GM12864 (cell line): ENCODE results near the gene FXYD2.
"Not testable (repeated sequence)": the region's sequence is repeated elsewhere in the genome, so short reads cannot be mapped to it uniquely, and the experiment has no call there.

ENCODE experiments used
- DNase-seq: peaks from one replicate; pipeline ENCODE4 v3.0.0-alpha.2; 2011; ENCODE audit warnings: low read depth
- H3K4me3 ChIP-seq: 2 replicates; pipeline ENCODE4 v1.5.1; 2011; ENCODE audit warnings: mild to moderate bottlenecking, low read depth, low read length, control low read depth
- TF ChIP-seq, protein P1 (sequence below): IDR thresholded peaks from 2 replicates; pipeline ENCODE4 v1.5.1; 2011; ENCODE audit warnings: low read depth, mild to moderate bottlenecking, moderate library complexity, low read length, control low read depth, inconsistent platforms; ENCODE audit errors: missing control alignments

FXYD2 gene

DNA sequence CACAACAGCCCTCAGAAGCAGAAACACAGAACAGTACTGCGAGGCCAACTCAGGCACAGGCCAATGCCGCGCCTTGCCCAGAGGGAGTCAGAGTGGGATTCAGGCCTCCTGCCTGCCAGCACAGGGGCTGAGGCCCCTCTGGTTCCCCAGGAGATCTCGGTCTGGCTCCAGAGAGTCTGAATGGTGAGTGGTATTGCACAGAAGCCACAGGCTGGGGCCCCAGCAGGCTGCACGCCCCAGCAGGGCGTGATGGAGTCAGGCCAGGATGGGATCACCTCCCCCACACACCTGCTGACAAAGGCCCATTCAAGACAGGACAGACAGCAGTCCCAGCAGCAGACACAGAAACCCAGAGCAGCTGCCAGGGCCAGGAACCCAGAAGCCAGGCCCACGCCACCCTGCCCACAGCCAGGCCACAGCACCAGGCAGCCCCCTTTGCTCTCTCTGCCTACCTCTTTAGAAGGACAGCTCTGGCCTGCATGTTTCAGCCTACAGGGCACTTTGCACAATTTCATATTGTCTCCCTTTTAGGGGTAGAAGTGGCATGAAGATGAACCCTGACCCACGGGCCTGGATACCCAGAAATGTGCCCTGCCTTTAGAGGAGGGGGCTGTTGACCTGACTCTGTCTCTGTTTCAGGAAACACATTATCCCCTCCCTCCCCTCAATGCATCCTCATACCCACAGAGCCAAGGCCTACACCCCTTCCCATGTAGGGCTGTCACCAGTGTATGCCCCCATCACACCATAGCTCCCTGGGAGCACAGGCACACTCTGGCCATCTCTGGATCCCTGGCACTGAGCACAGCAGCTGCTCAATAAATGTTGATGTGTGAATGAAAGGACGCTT is 45.8 kb upstream of the FXYD2 start:
- TF ChIP-seq, protein P1, sequence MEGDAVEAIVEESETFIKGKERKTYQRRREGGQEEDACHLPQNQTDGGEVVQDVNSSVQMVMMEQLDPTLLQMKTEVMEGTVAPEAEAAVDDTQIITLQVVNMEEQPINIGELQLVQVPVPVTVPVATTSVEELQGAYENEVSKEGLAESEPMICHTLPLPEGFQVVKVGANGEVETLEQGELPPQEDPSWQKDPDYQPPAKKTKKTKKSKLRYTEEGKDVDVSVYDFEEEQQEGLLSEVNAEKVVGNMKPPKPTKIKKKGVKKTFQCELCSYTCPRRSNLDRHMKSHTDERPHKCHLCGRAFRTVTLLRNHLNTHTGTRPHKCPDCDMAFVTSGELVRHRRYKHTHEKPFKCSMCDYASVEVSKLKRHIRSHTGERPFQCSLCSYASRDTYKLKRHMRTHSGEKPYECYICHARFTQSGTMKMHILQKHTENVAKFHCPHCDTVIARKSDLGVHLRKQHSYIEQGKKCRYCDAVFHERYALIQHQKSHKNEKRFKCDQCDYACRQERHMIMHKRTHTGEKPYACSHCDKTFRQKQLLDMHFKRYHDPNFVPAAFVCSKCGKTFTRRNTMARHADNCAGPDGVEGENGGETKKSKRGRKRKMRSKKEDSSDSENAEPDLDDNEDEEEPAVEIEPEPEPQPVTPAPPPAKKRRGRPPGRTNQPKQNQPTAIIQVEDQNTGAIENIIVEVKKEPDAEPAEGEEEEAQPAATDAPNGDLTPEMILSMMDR, result no peak
- no peak for DNase-seq
- no peak overlapping the region for H3K4me3 ChIP-seq

DNA sequence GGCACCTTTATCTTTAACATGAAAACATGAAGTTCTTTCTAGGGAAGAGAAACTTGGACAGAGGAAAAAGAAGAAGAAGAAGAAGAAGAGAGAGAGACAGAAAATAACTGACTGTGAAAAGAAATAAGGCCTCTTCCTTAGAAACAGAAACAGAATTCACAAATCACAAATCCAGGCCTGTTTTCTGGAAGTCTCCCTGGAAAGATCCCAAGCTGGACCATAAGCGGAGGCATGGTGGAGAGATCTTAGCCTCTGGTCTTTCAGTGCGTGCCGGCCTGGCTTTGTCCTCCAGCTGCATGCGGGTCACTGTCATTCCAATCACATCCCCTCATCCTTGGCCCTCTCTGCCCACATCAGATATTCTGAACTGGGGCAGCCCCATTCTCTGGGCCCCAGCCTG is 45.1 kb upstream of the FXYD2 start:
- TF ChIP-seq, protein P1, result no peak
- H3K4me3 ChIP-seq, result no peak overlapping the region
- DNase-seq, result no peak

DNA sequence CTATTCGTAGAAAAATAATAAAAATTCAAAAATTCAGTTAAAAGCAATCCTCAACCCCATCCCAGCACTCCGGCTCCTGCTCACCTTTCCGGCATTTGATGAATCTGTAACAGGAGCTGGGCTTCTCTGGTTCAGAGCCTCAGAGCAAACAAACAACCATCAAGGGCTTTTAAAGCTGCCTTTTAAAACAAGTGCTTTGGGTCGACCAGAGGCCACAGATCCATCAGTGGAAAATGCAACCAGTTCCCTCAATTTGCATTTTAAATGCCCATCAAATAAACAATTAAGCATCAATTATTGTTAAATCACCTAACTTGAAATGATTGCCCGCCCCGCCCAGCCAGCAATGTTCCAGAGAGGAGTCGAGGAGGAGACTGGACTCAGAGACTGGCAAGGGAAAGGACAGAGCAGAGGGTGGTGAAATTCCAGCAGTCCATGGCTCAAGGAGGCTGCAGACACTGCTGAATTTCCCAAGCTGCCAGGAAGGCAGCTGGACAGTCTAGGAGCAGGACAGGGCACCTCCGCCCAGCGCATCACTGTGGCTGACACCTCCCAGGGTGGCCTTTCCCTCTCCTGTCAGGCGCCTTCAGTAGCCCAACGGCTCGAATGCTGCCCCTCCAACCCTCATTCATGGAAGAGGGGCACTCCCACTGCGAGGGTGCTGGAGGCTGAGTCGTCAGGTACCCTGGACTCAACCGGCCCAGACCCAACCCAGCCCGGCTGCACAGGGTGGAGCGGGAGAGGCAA is 44.4 kb upstream of the FXYD2 start:
- no peak overlapping the region for H3K4me3 ChIP-seq
- TF ChIP-seq, protein P1, result no peak
- DNase-seq, result no peak

DNA sequence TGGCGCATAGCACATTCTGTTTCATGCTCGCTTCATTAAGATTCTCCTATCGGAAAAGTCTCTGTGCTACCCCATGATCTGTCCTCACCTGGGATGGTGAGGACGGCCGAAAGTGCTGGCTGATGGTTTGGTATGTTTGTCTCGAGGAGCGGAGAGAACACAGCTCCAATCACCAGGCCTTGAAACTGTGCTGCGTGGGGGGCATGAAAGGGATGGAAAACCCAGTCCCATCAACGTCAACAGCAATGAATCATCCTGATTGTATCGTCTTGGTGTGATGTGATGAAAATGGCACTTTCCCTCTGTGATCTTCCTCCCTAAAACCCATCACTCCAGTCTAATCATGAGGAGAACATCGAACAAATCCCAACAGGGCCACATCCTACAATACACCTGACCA is 43.5 kb upstream of the FXYD2 start:
- no peak overlapping the region for H3K4me3 ChIP-seq
- DNase-seq, result no peak
- TF ChIP-seq, protein P1, result no peak

DNA sequence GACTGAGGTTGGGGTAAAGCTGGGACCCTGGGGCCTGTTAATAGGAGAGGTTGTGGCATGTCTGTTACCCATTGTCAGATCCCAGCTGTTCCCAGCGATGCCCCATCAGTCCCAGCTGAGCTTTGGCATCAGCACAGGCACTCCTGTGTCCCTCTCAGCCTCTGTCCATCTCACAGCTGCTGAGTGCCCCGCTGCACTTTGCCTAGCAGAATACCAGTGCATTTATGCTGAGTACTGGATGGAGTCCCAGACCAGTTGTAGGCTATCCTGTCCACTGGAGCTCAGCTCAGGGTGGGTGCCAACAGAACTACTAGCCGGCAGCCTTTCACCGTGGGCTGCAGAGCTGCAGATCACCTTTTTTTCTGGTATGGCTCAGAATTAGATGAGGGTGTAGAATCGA is 42.0 kb upstream of the FXYD2 start:
- TF ChIP-seq, protein P1, result no peak
- no peak for DNase-seq
- H3K4me3 ChIP-seq, result no peak overlapping the region

DNA sequence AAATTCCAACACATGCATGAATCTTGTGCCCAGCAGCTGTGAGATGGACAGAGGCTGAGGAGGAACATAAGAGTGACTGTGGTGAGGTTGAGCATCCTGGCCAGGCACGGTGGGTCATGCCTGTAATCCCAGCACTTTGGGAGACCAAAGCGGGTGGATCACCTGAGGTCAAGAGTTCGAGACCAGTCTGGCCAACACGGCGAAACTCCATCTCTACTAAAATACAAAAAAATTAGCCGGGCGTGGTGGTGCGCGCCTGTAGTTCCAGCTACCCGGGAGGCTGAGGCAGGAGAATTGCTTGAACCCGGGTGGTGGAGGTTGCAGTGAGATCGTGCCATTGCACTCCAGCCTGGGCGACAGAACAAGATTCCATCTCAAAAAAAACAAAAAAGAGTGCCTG is 41.0 kb upstream of the FXYD2 start:
- not testable (repeated sequence) for DNase-seq, H3K4me3 ChIP-seq

DNA sequence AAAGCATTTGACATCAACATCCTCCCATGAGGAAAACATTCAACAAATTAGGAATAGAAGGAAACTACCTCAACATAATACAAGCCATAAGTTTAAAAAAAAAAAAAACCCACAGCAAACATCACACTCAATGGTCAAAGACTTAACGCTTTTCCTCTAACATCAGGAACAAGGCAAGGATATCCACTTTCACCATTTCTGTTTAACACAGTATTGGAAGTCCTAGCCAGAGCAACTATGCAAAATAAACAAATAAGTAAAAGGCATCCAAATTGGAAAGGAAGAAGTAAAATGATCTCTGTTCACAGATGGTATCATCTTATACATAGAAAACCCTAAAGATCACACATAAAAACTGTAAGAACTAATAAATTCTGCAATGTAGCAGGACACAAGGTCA is 38.8 kb upstream of the FXYD2 start:
- H3K4me3 ChIP-seq, result no peak overlapping the region
- no peak for DNase-seq
- TF ChIP-seq, protein P1, result no peak
